GM18873 (cell line): Measurements from ENCODE around the gene AGAP1.
"Not testable (repeated sequence)": the region's sequence is repeated elsewhere in the genome, so short reads cannot be mapped to it uniquely, and the experiment has no call there.

ENCODE experiments used
- ATAC-seq: cut with Tn5 transposase; IDR thresholded peaks from one replicate; pipeline ENCODE4 v1.9.1; 2021; ENCODE audit warnings: mild to moderate bottlenecking, moderate library complexity, moderate number of reproducible peaks; ENCODE audit not compliant: unreplicated experiment, low FRiP score

The AGAP1 gene

DNA sequence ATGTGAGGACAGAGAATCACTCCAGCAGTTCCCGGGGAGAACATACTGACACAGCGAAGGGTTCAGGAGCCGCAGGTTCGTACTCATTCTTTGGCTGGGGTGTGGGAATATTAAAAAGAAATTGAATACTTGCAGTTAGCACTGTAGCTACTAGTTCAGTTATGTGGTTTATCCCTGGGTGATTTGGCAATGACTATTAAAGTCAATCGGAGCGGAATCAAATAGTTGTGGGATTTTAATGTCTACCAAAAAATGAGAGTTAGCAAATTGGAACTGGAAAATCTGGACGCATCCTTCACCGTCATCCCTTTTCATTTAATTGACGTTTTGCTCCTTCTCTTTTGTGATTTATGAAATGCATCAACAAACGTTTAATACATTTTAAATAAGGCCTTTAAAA lies 623.6 kb downstream of the AGAP1 start:
- no peak for ATAC-seq

GRCh38 chr2:236117861-236118269 lies 624.0 kb downstream of the AGAP1 start:
- ATAC-seq = no peak

GRCh38 chr2:236119003-236119402 lies 625.2 kb downstream of the AGAP1 start:
- ATAC-seq = no peak

- ATAC-seq = no peak
These were observed 625.6 kb downstream of the AGAP1 start for GRCh38 chr2:236119476-236119875.

GRCh38 chr2:236120141-236120601 lies 626.3 kb downstream of the AGAP1 start:
- ATAC-seq = no peak

DNA sequence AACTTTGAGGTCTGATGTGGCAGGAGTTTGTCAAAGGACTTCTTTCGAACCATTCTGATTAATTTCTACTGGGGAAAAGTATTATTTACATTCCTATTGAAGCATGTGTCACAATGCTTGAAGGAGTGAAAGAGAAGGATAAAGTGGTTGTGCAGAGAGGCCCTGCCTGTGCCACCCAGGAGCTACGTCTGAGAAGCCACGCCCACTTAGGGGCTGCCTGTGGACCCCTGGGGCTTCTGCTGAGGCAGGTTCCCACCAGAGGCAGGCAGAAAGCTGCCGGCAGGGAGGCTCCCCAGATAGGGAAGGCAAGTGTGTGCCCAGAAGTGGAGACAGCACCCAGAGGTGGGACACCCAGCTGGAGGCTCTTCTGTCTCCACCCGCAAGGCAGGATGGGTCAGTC lies 627.0 kb downstream of the AGAP1 start:
- ATAC-seq = no peak

DNA sequence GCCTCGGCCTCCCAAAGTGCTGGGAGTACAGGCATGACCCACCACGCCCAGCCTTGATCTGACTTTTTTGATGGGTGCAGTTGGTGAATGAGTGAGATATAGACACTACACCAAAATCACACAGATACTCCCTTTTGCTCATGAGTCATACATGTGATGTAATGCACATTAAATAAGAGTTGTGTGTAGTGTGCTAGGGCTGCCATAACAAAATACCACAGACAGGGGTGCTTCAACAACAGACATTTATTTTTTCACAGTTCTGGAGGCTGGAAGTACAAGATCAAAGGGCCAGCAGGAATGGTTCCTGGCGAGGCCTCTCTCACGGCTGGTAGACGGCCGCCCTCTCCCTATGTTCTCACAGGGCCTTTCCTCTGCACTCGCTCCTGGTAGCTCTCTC lies 627.7 kb downstream of the AGAP1 start:
- ATAC-seq = no peak

DNA sequence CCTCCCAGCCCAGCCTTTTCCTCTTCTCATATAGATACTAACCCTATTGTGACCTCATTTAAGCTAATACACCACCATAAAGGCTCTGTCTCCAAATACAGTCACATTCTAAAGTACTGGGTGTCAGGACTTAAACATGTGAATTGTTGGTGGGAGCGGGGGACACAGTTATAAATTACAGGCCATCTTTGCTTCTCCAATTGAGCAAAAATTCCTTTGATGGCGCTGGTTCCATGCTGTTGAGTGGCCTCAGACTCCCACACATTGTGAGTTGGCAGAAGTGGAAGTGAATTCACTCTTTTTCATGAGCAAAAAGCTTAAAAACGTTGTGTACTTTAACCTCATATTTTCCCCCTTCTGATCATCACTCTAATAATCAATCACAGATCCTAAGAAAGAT lies 628.4 kb downstream of the AGAP1 start:
- ATAC-seq = no peak

GRCh38 chr2:236123716-236124115 lies 629.9 kb downstream of the AGAP1 start:
- ATAC-seq = no peak

DNA sequence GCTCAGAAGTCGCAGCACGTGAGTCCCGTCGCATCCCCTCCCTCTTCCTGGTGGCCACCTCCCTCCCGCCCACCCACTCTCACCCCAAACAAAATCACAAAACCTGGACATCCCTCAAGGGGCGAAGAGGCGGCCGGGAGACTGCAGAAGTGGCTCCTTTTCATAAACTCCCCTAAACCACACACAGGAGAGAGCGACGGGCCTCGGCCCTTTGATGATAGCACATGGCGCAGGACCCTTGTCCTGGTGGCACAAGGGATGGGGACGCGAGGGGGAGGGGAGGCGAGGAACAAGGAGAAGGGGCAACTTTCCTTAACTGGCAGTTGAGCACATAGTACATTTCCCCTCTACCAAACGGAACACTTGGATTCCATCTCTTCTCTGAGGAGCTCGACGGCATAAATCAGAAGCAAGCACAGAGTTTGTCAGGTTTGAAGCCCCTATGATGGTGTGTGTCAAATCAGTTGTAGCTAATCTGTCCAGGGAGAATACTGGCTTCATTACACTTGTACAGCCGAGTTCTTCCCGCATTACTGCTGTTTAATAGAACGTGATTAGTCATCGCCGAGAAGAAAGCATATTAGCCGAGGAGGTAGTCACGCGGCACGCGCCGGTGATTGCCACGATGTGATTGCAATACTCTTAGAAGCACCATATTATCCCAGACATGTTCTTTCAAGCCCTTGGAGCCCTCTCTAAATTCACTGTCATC lies 630.5 kb downstream of the AGAP1 start:
- ATAC-seq = no peak

GRCh38 chr2:236125541-236125940 lies 631.7 kb downstream of the AGAP1 start:
- no peak for ATAC-seq

GRCh38 chr2:236127010-236127409 lies 633.2 kb downstream of the AGAP1 start:
- no peak for ATAC-seq

GRCh38 chr2:236128321-236128720 lies 634.5 kb downstream of the AGAP1 start:
- ATAC-seq = no peak

DNA sequence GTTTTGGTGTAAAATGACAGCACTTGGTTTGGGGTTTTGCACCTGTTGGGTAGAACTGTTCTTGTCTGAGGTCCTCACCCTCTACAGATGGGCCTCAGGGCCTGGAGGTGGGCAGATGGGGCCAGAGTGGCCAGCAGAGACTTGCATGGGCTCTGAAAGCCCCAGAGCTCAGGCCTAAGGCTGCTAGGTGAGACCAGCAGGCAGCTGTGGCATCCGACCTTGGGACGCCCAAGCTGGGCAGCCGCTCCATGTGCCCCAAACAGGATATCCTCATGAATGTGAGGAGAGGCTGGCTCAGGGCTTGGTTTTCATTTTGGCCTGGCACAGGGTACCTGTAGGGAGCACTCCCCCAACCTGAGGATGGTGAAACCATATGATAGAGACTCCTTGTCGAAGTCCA lies 636.1 kb downstream of the AGAP1 start:
- no peak for ATAC-seq

DNA sequence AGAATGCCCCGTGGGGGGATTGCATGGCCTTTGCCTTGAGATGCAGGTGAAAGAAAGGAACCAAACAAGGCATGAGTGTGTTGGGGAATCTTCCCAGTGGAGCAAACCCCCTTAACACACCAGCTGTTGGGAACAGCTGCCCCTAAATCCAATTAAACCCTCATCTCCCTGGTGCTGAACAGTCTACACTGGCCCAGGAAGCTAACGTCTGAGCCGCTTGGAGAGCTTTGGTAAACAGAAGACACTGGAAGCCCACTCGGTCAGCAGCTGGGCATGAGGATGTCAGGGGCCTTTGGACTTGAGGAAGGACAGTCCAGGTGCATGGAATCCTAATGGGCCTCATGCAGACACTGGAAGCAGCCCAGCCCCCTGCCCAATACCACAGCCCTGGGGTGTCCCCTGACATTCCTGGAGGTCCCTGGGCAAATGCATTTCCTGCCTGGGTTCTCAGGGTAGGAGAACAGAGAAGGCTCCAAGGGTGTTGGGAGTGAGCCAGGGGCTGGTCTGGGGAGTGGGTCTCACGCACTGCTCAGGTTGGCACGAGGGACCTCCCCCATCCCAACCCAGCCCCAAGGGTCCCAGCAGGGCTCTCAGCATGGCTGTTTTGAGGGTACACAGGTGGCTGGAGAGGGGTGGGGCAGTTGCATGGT lies 636.6 kb downstream of the AGAP1 start:
- no peak for ATAC-seq

DNA sequence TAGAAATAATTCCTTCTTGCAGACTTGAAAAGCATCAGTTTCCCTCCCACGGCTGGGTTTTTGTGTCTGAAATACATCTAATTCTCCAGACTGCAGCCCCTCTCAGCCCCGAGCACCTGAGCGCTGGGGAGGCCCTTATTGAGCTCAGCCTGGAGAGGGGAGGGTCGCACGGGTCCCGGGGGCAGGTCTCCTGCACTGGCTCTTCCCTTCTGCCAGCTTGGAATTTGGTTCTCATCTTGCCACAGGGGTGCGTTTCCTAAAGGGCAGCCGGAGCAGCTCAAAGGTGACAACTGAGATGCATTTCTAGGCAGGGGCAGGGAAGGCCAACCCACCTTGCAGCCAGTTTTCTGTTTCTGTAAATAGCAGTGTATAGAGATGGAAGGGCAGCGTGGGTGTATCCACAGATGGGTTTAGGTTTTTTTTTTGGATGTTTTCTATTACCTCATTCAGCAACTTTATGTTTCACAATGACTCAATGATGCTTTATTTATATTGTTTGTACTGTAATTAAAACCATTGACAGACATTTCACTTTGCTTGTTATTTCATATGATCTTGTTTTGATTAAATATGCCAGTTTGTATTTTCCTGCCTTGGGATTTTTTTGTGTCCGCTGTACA lies 637.3 kb downstream of the AGAP1 start:
- ATAC-seq = no peak

GRCh38 chr2:236133410-236134012 lies 639.7 kb downstream of the AGAP1 start:
- ATAC-seq = no peak

GRCh38 chr2:236136538-236136937 lies 642.7 kb downstream of the AGAP1 start:
- ATAC-seq = no peak

DNA sequence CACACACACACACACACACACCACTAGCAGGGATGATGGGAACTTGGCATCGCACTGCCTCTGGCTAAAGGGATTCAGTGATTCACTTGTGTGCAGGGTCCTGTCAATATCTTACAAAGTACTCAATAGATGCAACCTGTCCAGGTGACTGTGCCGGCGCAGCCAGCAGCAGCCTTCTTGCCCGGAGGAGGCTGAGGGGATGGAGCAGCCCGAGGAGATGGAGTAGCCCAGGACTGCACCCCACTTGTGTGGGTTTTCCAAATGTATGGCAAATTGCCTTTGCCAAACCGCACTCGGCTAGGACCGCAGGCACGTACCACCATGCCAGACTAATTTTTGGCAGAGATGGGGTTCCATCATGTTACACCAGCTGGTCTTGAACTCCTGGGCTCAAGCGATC lies 643.2 kb downstream of the AGAP1 start:
- ATAC-seq = no peak

DNA sequence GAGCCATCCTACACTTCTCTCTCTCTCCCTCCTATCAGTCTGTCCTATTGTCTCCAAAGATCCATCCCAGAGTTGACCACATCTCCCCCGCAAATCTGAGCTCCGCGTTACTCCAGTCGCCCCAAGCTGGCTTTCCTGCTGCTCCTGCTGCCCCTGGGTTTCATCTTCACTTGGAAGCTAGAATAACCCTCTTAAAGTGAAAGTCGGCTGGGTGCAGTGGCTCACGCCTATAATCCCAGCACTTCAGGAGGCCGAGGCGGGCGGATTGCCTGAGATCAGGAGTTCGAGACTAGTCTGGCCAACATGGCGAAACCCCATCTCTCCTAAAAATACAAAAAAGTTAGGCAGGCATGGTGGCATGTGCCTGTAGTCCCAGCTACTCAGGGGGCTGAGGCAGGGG lies 647.8 kb downstream of the AGAP1 start:
- not testable (repeated sequence) for ATAC-seq

- ATAC-seq = no peak
These were observed 650.0 kb downstream of the AGAP1 start for GRCh38 chr2:236143811-236144210.
